ENCODE data around the gene PRKCB. TPM values are rescaled to one million over a fixed set of nuclear protein-coding genes. Genes with fewer than 3 reads are reported as not detected.

The PRKCB gene
- total RNA-seq, 1 experiment from 2014 or later = not detected

DNA sequence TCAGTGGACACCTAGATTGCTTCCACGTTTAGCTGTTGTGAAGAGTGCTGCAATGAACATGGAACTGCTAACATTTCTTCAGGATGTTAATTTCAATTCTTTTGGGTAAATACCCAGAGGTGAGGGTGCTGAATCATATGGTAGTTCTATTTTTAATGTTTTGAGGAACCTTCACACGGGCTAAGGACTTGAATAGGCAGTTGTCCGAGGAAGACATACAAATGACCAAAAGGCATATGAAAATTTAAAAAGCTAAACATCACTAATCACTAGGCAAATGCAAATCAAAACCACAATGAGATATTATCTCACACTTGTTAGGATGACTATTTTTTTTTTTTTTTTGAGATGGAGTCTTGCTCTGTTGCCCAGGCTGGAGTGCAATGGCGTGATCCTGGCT lies 173.3 kb downstream of the PRKCB start:
- Histone ChIP-seq H3K9me2 (replicated peaks; ENCODE audit: low read length) (no peaks in the 10 kb centered on the region), H3K4me2 (ENCODE audit: low read length) (no peak overlapping the region), H3K27me3 (ENCODE audit: low read length) (peaks cover 18% of the 10 kb centered on the region; the same call in 1 of the 2 replicates), H3K27ac (ENCODE audit: low read length) (no peak overlapping the region), H3K4me3 (ENCODE audit: low read length) (no peak overlapping the region), H3K9ac (ENCODE audit: low read length) (no peak overlapping the region), H3K79me2 (ENCODE audit: low read length) (no peaks in the 10 kb centered on the region), H3K9me3 (ENCODE audit: low read length) (no peaks in the 10 kb centered on the region), H3K4me1 (ENCODE audit: insufficient read depth, low read length) (no peaks in the 10 kb centered on the region), H4K20me1 (ENCODE audit: low read length) (no peaks in the 10 kb centered on the region), H2AFZ (ENCODE audit: low read length) (no peak overlapping the region), H3F3A (ENCODE audit: low read length, unreplicated experiment) (no peaks in the 10 kb centered on the region), H3K36me3 (ENCODE audit: low read depth, low read length) (no peaks in the 10 kb centered on the region; the same call in 1 of the 2 replicates)
- TF ChIP-seq EZH2phosphoT487 (IDR thresholded peaks at IDR 0.05; ENCODE audit: borderline replicate concordance, low read length) (no peak), CTCF (conservative IDR thresholded peaks at IDR 0.05; ENCODE audit: low read depth, low read length) (no peak), EZH2 (IDR thresholded peaks at IDR 0.05; ENCODE audit: low read length, unreplicated experiment) (no peak)
- no TSS peak for BruUV-seq (replicated peaks)
- intact Hi-C loops (cut with micrococcal nuclease) = no loop called here
- ChIA-PET POLR2A (ENCODE audit: unreplicated experiment) (no interaction called here), CTCF (no interaction called here)
- ATAC-seq (no peak), DNase-seq (no peak)

DNA sequence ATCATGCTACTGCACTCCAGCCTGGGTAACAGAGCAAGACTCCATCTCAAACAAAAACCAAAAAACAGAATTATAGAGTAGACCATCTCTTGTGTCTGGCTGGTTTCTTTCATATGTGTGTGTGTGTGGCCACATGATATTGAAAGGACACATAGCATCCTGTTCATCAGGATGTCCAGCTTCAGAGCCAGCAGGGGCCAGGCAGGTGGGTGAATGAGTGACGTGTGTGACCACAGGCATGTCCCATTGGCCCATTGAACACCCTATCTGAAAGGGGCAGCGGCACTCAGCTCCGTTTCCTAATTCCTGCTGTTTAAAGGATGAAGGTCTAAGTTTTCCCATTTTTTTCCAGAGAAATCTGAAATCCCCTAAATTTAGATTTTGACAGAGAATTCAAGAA lies 174.2 kb downstream of the PRKCB start:
- no peaks in the 10 kb centered on the region for H3K4me1 ChIP-seq (ENCODE audit: insufficient read depth, low read length)
- no peaks in the 10 kb centered on the region for H3F3A ChIP-seq (ENCODE audit: low read length, unreplicated experiment)
- TF ChIP-seq EZH2 (IDR thresholded peaks at IDR 0.05; ENCODE audit: low read length, unreplicated experiment) (no peak), EZH2phosphoT487 (IDR thresholded peaks at IDR 0.05; ENCODE audit: borderline replicate concordance, low read length) (no peak), CTCF (conservative IDR thresholded peaks at IDR 0.05; ENCODE audit: low read depth, low read length) (no peak)
- DNase-seq = no peak
- H3K9me2 ChIP-seq (replicated peaks; ENCODE audit: low read length) = no peaks in the 10 kb centered on the region
- H3K79me2 ChIP-seq (ENCODE audit: low read length) = no peaks in the 10 kb centered on the region
- no peak overlapping the region for H3K9ac ChIP-seq (ENCODE audit: low read length)
- no peaks in the 10 kb centered on the region for H3K9me3 ChIP-seq (ENCODE audit: low read length)
- H3K27me3 ChIP-seq (ENCODE audit: low read length) = peaks cover 18% of the 10 kb centered on the region; the same call in 1 of the 2 replicates
- H4K20me1 ChIP-seq (ENCODE audit: low read length) = no peaks in the 10 kb centered on the region
- no peak for ATAC-seq
- POLR2A ChIA-PET (ENCODE audit: unreplicated experiment) = no interaction called here
- intact Hi-C loops (cut with micrococcal nuclease) = loop anchor here (5.0 kb wide), 1 partner anchor 273 kb away; no protein-coding TSS in a partner anchor
- H3K27ac ChIP-seq (ENCODE audit: low read length) = no peak overlapping the region
- BruUV-seq (replicated peaks) = no TSS peak
- H3K36me3 ChIP-seq (ENCODE audit: low read depth, low read length) = no peaks in the 10 kb centered on the region; the same call in 1 of the 2 replicates
- no peak overlapping the region for H3K4me2 ChIP-seq (ENCODE audit: low read length)
- no peak overlapping the region for H3K4me3 ChIP-seq (ENCODE audit: low read length)
- CTCF ChIA-PET = interaction anchor here (0.5 to 0.7 kb wide), 4 partner anchors 132 to 332 kb away, joined by 3 read pairs; no protein-coding TSS in a partner anchor
- H2AFZ ChIP-seq (ENCODE audit: low read length) = no peak overlapping the region

GRCh38 chr16:24010440-24011089 lies 174.8 kb downstream of the PRKCB start:
- no peaks in the 10 kb centered on the region for H3K79me2 ChIP-seq (ENCODE audit: low read length)
- DNase-seq (peak; percentile 70), ATAC-seq (peak; percentile 59)
- no peak overlapping the region for H3K27ac ChIP-seq (ENCODE audit: low read length)
- no peaks in the 10 kb centered on the region for H4K20me1 ChIP-seq (ENCODE audit: low read length)
- H3K4me3 ChIP-seq (ENCODE audit: low read length) = no peak overlapping the region
- BruUV-seq (replicated peaks) = no TSS peak
- no peaks in the 10 kb centered on the region for H3K4me1 ChIP-seq (ENCODE audit: insufficient read depth, low read length)
- intact Hi-C loops (cut with micrococcal nuclease) = loop anchor here (5.0 kb wide), 1 partner anchor 273 kb away; no protein-coding TSS in a partner anchor
- no peak overlapping the region for H2AFZ ChIP-seq (ENCODE audit: low read length)
- peaks cover 18% of the 10 kb centered on the region; the same call in 1 of the 2 replicates for H3K27me3 ChIP-seq (ENCODE audit: low read length)
- ChIA-PET POLR2A (ENCODE audit: unreplicated experiment) (no interaction called here), CTCF (interaction anchor here (0.5 to 0.7 kb wide), 4 partner anchors 133 to 333 kb away, joined by 3 read pairs; no protein-coding TSS in a partner anchor)
- no peaks in the 10 kb centered on the region for H3K9me2 ChIP-seq (replicated peaks; ENCODE audit: low read length)
- H3K4me2 ChIP-seq (ENCODE audit: low read length) = no peak overlapping the region
- H3K9ac ChIP-seq (ENCODE audit: low read length) = no peak overlapping the region
- no peak for TF ChIP-seq EZH2 (IDR thresholded peaks at IDR 0.05; ENCODE audit: low read length, unreplicated experiment)
- peak; percentile 73 for TF ChIP-seq CTCF (conservative IDR thresholded peaks at IDR 0.05; ENCODE audit: low read depth, low read length)
- no peaks in the 10 kb centered on the region for H3K9me3 ChIP-seq (ENCODE audit: low read length)
- no peaks in the 10 kb centered on the region; the same call in 1 of the 2 replicates for H3K36me3 ChIP-seq (ENCODE audit: low read depth, low read length)
- H3F3A ChIP-seq (ENCODE audit: low read length, unreplicated experiment) = no peaks in the 10 kb centered on the region

All from PC-3 (cell line).